ENCODE results near the gene PRR23A.
"Not testable (repeated sequence)": the region's sequence is repeated elsewhere in the genome, so short reads cannot be mapped to it uniquely, and the experiment has no call there.

Gene PRR23A

DNA sequence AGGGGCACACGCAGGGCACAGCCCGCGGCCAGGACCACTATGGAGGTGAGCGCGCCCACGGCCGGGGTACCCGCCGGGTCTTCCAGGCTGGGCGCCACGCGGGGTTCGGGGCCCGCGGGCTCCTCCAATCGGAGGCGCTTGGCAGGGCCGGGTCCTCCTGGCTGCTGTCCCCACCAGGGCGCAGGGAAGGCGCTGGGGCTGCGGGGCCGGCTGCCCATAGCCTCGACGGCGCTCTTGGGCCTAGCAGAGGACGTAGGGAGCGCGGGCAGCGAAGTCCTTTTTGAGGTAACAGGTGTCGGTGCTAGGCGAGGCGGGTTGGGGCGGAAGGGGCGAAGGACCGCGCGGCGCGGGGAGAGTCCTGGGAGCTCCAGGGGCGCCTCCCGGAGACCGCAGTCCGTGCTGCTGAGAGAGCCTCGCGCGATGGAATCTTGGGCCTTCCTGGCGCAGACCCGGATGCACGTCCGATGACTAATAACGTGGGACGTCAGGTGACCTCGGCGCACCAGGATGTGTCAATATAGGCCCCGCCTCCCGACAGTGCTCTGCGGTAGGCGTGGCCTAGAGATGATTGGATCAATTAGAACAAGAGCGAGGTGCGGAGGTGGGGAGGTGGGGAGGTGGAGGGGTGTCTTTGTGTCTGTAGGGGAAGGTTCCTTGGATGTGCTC is at the start of gene PRR23A:
TSS of gene PRR23A (minus strand) at position 218 of the 666 bp plus-strand sequence. CDS start at position 218, 0 bp downstream.
- in situ Hi-C loops (cut with MboI; ENCODE audit: low sequenced_read_pairs), result no loop called here

GRCh38 chr3:139052802-139053600 is 46.9 kb upstream of the PRR23A start:
- in situ Hi-C loops (cut with MboI; ENCODE audit: low sequenced_read_pairs), result no loop called here

- in situ Hi-C loops (cut with MboI; ENCODE audit: low sequenced_read_pairs), result no loop called here
Observed at GRCh38 chr3:139044366-139045210, 38.5 kb upstream of the PRR23A start, which contains the start of gene PRR23C. PRR23C (minus strand) TSS chr3:139044892; CDS start chr3:139044620, 272 bp downstream.

DNA sequence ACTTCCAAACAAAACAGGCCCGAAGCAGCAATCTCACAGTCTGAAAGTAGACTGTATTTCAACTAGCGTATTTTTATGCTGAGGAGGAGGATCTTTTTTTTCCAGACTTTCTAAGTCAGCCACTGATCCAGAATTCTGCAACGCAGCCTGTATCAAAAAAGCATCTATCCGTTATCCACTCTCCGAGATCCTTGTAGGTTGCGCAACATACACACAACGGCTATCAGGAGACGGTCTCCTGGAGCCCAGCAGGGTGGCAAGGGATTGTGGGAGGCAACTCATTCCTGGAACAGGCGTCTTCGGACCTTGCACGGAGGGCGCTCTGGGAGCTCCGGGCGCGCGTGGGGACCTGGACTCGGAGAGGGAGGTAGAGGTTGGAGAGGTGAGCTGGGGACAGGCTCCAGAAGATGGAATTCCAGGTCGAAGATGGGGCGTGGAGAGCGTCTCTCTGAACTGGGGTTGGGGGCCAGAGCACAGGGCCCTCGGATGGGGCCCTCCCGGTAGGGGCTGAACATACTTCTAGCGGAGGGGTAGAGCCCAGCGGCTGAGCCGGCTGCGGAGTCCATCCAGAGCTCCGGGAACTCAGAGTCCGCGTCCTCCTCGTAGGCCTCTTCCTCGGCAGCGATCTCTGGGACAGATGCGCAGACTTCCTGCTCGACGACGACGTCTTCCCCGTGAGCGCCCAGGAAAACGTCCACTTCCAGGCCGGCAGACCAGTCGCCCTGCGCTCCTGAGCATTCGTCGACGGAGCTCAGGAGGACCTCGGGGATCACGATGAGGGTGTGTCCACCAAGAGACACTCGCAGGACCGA is 37.7 kb upstream of the PRR23A start:
- in situ Hi-C loops (cut with MboI; ENCODE audit: low sequenced_read_pairs), result no loop called here

DNA sequence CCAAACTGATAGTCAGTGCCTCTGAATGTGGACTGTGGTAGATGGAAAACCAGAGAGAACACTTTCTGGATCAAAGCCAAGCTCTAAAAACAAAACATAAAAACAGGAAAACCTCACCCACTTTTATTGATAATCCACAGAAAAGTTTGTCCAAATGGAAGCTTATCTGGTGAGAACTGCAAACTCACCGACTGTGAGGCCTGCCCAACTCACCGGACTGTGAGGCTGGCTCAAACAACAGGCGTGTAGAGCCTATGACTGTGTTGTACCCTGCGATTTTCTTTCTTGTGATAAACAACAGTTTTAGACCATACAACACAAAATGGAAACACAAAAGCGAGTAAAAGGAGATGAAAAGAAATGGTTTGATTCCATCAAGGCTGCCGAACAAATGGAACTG is 31.4 kb upstream of the PRR23A start:
- in situ Hi-C loops (cut with MboI; ENCODE audit: low sequenced_read_pairs), result no loop called here

DNA sequence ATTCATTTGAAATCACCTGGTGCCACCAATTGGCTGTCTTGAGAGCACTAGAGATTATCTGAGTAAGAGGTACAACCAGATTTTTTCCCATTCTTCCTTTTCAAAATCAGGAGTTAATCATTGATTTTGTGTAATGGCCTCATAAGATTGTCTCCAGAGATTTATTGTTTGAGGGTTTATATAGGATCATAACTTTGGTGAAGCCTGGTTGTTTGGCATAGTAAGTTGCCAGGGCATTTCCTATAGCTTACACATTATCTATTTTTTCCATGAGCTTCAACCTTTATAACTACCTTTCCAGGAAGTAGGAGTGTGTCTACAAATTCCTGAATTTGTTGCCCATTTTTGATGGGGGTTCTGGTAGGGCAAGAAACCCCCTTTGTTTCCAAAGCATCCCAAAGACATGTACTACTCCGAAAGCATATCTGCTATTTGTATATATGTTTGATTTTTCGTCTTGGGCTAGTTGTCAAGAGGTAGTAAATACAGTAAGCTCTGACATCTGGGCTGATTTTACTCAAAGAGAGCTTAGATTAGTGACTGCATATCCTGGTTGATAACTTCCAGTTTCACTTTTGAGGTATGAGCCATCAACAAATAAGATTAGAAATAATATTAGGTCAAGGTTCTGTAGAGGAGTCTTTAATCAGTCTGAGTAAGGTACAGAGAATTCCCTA is 26.4 kb upstream of the PRR23A start:
- in situ Hi-C loops (cut with MboI; ENCODE audit: low sequenced_read_pairs), result no loop called here

GRCh38 chr3:139030576-139030975 is 24.5 kb upstream of the PRR23A start:
- in situ Hi-C loops (cut with MboI; ENCODE audit: low sequenced_read_pairs), result not testable (repeated sequence)

DNA sequence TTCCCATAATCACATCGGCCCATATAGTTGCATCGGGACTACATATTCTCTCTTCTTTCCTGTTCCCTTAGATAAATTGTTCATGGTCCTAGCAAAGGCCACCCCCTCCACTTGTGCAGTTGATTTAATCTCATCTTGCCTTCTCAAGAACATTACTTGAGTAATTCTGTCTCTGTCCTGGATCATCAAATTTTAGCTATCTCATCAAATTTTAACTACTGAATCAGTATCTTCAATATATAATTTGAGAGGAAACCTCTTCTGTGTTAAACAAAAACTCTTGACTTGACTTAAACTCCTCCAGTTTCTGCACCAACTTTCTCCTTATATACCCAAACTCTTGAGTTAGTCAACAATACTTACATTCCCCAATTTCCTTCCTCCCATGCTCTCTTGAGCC is 18.9 kb upstream of the PRR23A start:
- in situ Hi-C loops (cut with MboI; ENCODE audit: low sequenced_read_pairs), result no loop called here

DNA sequence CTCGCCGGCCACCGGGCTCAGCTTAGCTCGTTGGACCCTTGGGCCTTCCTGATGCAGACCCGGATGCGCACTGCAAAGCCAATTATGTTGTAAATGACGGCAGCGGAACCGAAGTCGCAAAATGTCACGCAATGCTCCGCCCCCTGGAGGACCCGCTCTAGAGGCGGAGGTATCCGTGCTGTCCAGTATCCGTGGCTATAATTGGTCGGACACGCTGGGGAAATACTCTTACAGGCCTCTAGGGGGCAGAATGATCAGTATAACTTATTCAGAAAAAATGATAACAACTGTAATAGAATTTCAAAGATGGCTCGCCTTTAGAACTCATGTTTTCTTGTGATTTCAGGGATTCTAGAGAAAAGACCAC is 14.8 kb upstream of the PRR23A start, which contains the start of gene PRR23B:
TSS of gene PRR23B (minus strand) at position 59 of the 367 bp plus-strand sequence. CDS start 265 bp downstream, outside the sequence.
- in situ Hi-C loops (cut with MboI; ENCODE audit: low sequenced_read_pairs), result no loop called here

GRCh38 chr3:139020036-139020867 is 14.2 kb upstream of the PRR23A start:
- in situ Hi-C loops (cut with MboI; ENCODE audit: low sequenced_read_pairs), result no loop called here

DNA sequence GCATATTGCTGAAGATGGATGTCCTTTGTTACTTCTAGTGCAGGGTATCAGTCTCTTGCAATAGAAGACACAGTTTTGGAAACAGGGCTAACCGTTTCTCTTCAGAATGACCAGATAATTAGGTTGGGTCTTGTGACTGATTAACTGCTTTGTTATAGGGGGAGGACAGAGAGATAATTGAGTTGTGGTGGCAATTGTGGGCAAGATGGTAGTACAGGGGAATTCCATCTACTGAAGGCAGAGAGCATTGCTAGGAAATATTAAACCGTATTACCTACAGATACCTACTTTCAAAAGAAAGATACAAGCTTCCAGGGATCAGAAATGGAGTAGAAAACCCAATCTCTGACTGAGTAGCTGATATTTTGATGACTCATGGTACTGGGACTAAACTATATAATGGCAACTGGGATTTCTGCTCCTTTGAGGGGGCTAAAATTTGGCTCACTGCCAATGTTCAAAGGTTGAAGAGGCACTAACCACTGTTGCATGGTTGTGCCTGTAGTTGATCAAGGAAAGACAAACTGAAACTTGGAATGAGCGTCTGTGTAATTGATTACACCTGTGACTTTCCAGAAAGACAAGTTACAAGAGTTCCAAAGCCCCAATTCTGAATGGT is 10.5 kb upstream of the PRR23A start:
- in situ Hi-C loops (cut with MboI; ENCODE audit: low sequenced_read_pairs), result no loop called here

GRCh38 chr3:139005356-139005993 is 593 bp downstream of the PRR23A start:
- in situ Hi-C loops (cut with MboI; ENCODE audit: low sequenced_read_pairs), result no loop called here

DNA sequence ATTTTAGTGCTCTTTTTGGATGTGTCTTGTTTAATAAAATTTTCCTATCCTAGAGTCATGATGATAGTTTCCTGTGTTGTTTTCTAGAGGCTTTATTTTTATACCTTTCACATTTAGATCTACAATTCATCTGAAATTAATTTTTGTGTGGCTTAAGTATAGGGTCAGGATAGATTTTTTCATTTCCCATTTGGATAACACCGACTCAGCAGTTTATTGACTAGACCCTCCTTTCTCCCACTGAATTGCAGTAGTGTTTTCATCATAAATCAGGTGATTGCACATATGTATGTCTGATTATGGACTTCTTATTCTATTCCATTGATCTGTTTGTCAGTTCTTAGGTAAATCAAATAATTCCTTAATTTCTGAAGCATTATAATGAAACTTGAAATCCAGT is 10.4 kb downstream of the PRR23A start:
- in situ Hi-C loops (cut with MboI; ENCODE audit: low sequenced_read_pairs), result no loop called here

DNA sequence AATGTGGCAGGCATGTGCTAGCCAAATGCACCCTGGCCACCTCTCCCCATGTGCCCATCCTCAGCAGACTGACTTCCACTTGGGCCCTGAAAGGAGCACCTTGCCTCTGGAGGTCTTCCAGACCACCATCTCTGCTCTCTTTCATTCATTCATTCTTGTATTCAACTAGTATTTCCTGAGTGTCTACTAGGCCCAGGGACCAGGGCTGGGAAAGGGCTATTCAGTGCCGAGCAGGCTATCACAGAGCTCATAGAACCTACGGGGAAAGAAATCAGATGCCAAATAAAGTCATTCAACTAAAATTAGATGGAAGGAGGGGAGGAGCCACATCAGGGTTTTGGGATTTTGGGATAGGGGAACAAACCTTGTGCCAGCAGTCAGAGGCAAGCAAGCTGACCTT is 18.9 kb downstream of the PRR23A start:
- in situ Hi-C loops (cut with MboI; ENCODE audit: low sequenced_read_pairs), result no loop called here

DNA sequence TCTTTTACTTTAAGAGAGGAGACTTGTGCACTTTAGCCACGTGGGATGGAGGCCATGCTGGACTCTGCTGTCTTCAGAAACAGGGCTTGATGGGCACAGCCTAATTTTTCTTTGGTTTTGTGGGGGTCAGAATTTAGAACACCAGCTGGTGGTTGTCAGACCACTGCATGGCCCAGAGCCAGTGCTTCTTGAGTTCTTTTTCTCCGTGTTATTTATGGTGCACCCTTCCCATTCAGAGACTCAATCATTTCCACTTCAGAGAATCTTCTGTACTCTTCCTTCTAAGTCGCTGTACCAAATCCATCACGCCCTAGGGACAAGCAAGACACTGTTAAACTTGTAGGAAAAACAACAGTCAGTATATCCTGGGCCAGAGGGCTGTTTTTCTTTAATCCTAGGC is 20.1 kb downstream of the PRR23A start:
- in situ Hi-C loops (cut with MboI; ENCODE audit: low sequenced_read_pairs), result no loop called here

DNA sequence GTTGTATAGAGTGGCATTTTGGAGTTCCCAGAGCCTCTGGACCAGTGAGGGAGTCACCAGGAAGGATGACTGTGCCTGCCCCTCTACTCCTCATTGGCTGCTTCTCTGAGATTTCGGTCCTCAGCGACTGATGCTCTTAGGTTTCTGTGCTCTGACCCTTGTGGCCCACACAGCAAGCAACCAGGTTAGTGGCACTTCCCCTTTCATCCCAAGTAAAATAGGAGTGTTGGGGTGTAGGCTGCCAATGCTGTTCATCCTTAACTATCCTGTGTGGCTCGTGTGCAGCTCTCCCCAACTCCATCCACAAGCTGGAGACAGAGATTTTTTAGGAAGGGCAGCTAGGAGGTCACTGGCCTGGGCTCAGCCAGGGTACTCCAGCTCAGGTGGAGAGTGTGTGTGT is 21.3 kb downstream of the PRR23A start:
- in situ Hi-C loops (cut with MboI; ENCODE audit: low sequenced_read_pairs), result no loop called here

DNA sequence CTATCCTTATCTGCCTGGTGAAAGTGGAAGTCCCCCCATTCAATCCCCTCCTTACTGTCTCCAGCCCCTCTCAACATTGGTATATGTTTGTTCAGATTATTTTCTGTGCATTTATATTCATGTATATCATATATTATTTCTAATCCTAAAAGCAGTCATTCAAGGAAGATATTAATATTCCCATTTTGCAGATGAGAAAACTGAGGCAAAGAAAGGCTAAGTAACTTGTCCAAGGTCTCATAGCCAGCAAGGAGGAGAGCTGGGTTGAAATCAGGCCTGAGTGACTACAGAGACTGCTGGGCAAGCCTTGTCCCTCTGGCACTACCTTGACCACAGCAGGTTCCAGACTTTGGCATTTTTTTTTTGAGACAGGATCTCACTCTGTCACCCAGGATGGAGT is 30.0 kb downstream of the PRR23A start:
- in situ Hi-C loops (cut with MboI; ENCODE audit: low sequenced_read_pairs), result no loop called here

DNA sequence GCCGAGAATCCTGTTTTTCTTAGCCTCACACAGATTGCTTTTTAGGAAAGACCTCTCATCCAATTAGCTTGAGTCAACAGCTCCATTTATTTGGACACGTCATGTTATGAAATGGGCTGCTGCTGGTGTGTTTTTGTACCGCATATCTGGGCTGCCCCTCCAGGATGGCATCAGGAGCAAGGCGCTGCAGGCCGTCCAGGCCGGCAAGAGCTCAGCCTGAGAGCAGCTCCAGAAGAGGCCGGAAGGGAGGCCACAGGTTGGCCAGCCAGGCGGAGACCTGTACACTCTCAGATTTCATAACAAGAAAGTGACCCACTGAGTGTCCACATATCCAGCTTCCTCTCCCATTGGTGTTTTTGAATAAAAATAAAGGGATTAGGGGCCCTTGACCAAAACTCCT is 30.7 kb downstream of the PRR23A start:
- in situ Hi-C loops (cut with MboI; ENCODE audit: low sequenced_read_pairs), result no loop called here

Measured in hTERT RPE-1 (cell line).